GM12878 (cell line): ENCODE data around the gene MRPL44. TPM values are rescaled to one million over a fixed set of nuclear protein-coding genes. Genes with fewer than 3 reads are reported as not detected.

ENCODE experiments used
- ETV6 ChIP-seq, 2 experiments: fragments of 450-650 bp in 1 of 2; IDR thresholded peaks in 1 of 2; conservative IDR thresholded peaks in 1 of 2; 2 replicates each; pipeline ENCODE4 v1.6.1; 2014; ENCODE audit warnings: antibody characterized with exemption in 1 of 2, borderline replicate concordance in 1 of 2, low read depth in 1 of 2, mild to moderate bottlenecking in 1 of 2, moderate library complexity in 1 of 2
- KLF5 ChIP-seq: fragments of 450-650 bp; IDR thresholded peaks from 2 replicates; pipeline ENCODE4 v1.6.1; 2014; ENCODE audit warnings: mild to moderate bottlenecking; ENCODE audit not compliant: partially characterized antibody
- MEF2B ChIP-seq: fragments of 450-650 bp; IDR thresholded peaks from 2 replicates; pipeline ENCODE4 v1.6.1; 2018; ENCODE audit warnings: mild to moderate bottlenecking, moderate library complexity; ENCODE audit not compliant: partially characterized antibody, poor library complexity, severe bottlenecking
- MYB ChIP-seq: fragments of 150-350 bp; IDR thresholded peaks from 2 replicates; pipeline ENCODE4 v1.6.1; 2014; ENCODE audit warnings: mild to moderate bottlenecking, low read depth, low read length, borderline replicate concordance
- NFYA ChIP-seq: IDR thresholded peaks from 2 replicates; pipeline ENCODE4 v1.6.1; 2011; ENCODE audit warnings: low read depth, mild to moderate bottlenecking, low read length, improper control_type of control experiment, borderline replicate concordance
- RBBP5 ChIP-seq: fragments of 200-600 bp; sonication (generic); conservative IDR thresholded peaks from 2 replicates; pipeline ENCODE4 v1.6.1; 2016
- RFX5 ChIP-seq: IDR thresholded peaks from 2 replicates; pipeline ENCODE4 v1.6.1; 2011; ENCODE audit warnings: low read depth, low read length, improper control_type of control experiment
- SMAD5 ChIP-seq: IDR thresholded peaks from 2 replicates; pipeline ENCODE4 v1.6.1; 2016; ENCODE audit warnings: antibody characterized with exemption, low read depth
- SREBF1 ChIP-seq: IDR thresholded peaks from 2 replicates; pipeline ENCODE4 v1.6.1; 2012; ENCODE audit warnings: mild to moderate bottlenecking, low read length
- SUZ12 ChIP-seq: fragments of 200-600 bp; sonication (generic); IDR thresholded peaks from one replicate; pipeline ENCODE4 v1.6.1; 2018; ENCODE audit warnings: antibody characterized with exemption, mild to moderate bottlenecking; ENCODE audit not compliant: unreplicated experiment
- TARDBP ChIP-seq: IDR thresholded peaks from 2 replicates; pipeline ENCODE4 v1.6.1; 2016; ENCODE audit warnings: borderline replicate concordance
- TBL1XR1 ChIP-seq: IDR thresholded peaks from 2 replicates; pipeline ENCODE4 v1.6.1; 2012; ENCODE audit warnings: low read depth, low read length, improper control_type of control experiment
- ZNF217 ChIP-seq: fragments of 450-650 bp; IDR thresholded peaks from 2 replicates; pipeline ENCODE4 v1.6.1; 2017; ENCODE audit warnings: antibody characterized with exemption, mild to moderate bottlenecking
- polyA plus RNA-seq, 11 experiments: library from polyadenylated mRNA; depleted of rRNA in 4 of 11; unstranded in 6 of 11; stranded (reverse) in 5 of 11; fragments of >200 nt; fragmentation: Nextera tagmentation in 4 of 11; fragmentation: Illumina TruSeq in 1 of 11; extraction: Ambion mirVana in 4 of 11; extraction: Trizol in 1 of 11; gene quantifications; 1 replicate in 1 of 11; 2 replicates in 10 of 11; pipeline versions ENCODE4 v1.2.1 to v1.2.3, GENCODE V29; 2011 to 2016; ENCODE audit warnings: inconsistent platforms in 2 of 11, missing spikeins in 2 of 11, low read depth in 1 of 11
- total RNA-seq, 4 experiments: library from RNA; depleted of rRNA in 3 of 4; stranded (reverse); fragments of >200 nt in 3 of 4; fragmentation: Illumina TruSeq in 1 of 4; extraction: Trizol in 1 of 4; gene quantifications; 2 replicates each; pipeline versions ENCODE4 v1.2.1 to v1.2.3, GENCODE V29; 2013 to 2021
- TF ChIP-seq, protein P1 (sequence below): fragments of 450-650 bp; IDR thresholded peaks from 2 replicates; pipeline ENCODE4 v1.6.1; 2017; ENCODE audit warnings: mild to moderate bottlenecking
- TF ChIP-seq, protein P2 (sequence below): fragments of 450-650 bp; IDR thresholded peaks from 2 replicates; pipeline ENCODE4 v1.6.1; 2017; ENCODE audit warnings: antibody characterized with exemption, mild to moderate bottlenecking, moderate library complexity
- TF ChIP-seq, protein P3 (sequence below): IDR thresholded peaks from 2 replicates; pipeline ENCODE4 v1.6.1; 2011; ENCODE audit warnings: low read depth, mild to moderate bottlenecking, low read length, moderate library complexity, borderline replicate concordance; ENCODE audit errors: extremely low read depth
- TF ChIP-seq, protein P4 (sequence below): fragments of 150-350 bp; IDR thresholded peaks from 2 replicates; pipeline ENCODE4 v1.6.1; 2014; ENCODE audit warnings: mild to moderate bottlenecking, low read depth, low read length
- TF ChIP-seq, protein P5 (sequence below): fragments of 450-650 bp; IDR thresholded peaks from 2 replicates; pipeline ENCODE4 v1.6.1; 2018; ENCODE audit warnings: borderline replicate concordance, mild to moderate bottlenecking; ENCODE audit not compliant: partially characterized antibody

Gene MRPL44
- total and polyA plus RNA-seq, 10 of the 15 experiments (the other 5 are each of a cell fraction or from before 2014, with no cell fraction given), result 18.3 to 44.3 (median 37.5) TPM

DNA sequence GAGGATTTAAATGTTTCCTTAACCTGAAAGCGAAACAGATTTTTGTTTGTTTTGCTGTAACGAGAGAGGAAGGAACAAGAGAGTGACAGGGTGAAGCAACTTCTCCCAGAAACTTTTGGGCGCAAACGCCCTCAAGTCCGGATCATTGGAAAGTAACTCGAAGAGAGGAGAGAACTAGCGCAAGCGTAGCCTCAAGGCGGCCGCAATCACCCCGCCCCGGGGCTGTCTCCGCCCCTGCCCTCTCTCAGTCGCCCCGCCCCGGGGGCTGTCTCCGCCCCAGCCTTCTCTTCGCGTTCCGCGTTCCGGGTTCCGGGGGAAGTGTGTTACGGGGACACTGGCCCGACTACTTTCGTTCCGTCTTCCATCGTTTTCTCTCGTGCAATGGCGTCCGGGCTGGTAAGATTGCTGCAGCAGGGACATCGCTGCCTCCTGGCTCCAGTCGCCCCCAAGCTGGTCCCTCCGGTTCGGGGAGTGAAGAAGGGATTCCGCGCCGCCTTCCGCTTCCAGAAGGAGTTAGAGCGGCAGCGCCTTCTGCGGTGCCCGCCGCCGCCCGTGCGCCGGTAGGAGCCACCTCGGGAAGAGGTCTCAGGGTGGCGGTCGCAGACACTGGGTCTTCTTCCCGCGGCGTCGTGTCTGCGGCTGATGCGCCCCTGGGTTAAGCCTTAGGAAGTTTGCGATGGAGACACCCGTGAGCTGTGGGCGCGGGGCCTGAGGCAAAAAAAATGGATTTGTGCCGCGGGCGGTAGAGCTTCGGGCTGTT lies at the start of gene MRPL44 (continued):
- TF ChIP-seq, protein P1, sequence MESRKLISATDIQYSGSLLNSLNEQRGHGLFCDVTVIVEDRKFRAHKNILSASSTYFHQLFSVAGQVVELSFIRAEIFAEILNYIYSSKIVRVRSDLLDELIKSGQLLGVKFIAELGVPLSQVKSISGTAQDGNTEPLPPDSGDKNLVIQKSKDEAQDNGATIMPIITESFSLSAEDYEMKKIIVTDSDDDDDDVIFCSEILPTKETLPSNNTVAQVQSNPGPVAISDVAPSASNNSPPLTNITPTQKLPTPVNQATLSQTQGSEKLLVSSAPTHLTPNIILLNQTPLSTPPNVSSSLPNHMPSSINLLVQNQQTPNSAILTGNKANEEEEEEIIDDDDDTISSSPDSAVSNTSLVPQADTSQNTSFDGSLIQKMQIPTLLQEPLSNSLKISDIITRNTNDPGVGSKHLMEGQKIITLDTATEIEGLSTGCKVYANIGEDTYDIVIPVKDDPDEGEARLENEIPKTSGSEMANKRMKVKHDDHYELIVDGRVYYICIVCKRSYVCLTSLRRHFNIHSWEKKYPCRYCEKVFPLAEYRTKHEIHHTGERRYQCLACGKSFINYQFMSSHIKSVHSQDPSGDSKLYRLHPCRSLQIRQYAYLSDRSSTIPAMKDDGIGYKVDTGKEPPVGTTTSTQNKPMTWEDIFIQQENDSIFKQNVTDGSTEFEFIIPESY, result peak; percentile 52; the same call in 1 of the 2 replicates
- no peak for TF ChIP-seq MYB
- TF ChIP-seq TARDBP, result peak; percentile 90
- peak; percentile 90 for TF ChIP-seq KLF5
- peak; percentile 87; the same call in 1 of the 2 replicates for TF ChIP-seq TBL1XR1
- no peak for TF ChIP-seq RFX5
- no peak for TF ChIP-seq MEF2B
- peak; percentile 90 for TF ChIP-seq RBBP5
- peak; percentile 88 for TF ChIP-seq SMAD5
- TF ChIP-seq, protein P2, sequence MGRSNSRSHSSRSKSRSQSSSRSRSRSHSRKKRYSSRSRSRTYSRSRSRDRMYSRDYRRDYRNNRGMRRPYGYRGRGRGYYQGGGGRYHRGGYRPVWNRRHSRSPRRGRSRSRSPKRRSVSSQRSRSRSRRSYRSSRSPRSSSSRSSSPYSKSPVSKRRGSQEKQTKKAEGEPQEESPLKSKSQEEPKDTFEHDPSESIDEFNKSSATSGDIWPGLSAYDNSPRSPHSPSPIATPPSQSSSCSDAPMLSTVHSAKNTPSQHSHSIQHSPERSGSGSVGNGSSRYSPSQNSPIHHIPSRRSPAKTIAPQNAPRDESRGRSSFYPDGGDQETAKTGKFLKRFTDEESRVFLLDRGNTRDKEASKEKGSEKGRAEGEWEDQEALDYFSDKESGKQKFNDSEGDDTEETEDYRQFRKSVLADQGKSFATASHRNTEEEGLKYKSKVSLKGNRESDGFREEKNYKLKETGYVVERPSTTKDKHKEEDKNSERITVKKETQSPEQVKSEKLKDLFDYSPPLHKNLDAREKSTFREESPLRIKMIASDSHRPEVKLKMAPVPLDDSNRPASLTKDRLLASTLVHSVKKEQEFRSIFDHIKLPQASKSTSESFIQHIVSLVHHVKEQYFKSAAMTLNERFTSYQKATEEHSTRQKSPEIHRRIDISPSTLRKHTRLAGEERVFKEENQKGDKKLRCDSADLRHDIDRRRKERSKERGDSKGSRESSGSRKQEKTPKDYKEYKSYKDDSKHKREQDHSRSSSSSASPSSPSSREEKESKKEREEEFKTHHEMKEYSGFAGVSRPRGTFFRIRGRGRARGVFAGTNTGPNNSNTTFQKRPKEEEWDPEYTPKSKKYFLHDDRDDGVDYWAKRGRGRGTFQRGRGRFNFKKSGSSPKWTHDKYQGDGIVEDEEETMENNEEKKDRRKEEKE, result no peak
- peak in 1 of 2 experiments; percentile 57; a peak in 1 of 4 replicates for TF ChIP-seq ETV6 (conservative IDR thresholded peaks at IDR 0.05 in 1 of 2, IDR thresholded peaks at IDR 0.05 in 1 of 2; ENCODE audit: borderline replicate concordance in 1 of 2, low read depth in 1 of 2)
- TF ChIP-seq, protein P3, sequence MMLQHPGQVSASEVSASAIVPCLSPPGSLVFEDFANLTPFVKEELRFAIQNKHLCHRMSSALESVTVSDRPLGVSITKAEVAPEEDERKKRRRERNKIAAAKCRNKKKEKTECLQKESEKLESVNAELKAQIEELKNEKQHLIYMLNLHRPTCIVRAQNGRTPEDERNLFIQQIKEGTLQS, result no peak
- no peak for TF ChIP-seq NFYA
- no peak for TF ChIP-seq SUZ12
- TF ChIP-seq, protein P4, sequence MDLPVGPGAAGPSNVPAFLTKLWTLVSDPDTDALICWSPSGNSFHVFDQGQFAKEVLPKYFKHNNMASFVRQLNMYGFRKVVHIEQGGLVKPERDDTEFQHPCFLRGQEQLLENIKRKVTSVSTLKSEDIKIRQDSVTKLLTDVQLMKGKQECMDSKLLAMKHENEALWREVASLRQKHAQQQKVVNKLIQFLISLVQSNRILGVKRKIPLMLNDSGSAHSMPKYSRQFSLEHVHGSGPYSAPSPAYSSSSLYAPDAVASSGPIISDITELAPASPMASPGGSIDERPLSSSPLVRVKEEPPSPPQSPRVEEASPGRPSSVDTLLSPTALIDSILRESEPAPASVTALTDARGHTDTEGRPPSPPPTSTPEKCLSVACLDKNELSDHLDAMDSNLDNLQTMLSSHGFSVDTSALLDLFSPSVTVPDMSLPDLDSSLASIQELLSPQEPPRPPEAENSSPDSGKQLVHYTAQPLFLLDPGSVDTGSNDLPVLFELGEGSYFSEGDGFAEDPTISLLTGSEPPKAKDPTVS, result peak; percentile 80
- TF ChIP-seq ZNF217, result peak; percentile 50; the same call in 1 of the 2 replicates
- peak; percentile 73 for TF ChIP-seq SREBF1
- TF ChIP-seq, protein P5, sequence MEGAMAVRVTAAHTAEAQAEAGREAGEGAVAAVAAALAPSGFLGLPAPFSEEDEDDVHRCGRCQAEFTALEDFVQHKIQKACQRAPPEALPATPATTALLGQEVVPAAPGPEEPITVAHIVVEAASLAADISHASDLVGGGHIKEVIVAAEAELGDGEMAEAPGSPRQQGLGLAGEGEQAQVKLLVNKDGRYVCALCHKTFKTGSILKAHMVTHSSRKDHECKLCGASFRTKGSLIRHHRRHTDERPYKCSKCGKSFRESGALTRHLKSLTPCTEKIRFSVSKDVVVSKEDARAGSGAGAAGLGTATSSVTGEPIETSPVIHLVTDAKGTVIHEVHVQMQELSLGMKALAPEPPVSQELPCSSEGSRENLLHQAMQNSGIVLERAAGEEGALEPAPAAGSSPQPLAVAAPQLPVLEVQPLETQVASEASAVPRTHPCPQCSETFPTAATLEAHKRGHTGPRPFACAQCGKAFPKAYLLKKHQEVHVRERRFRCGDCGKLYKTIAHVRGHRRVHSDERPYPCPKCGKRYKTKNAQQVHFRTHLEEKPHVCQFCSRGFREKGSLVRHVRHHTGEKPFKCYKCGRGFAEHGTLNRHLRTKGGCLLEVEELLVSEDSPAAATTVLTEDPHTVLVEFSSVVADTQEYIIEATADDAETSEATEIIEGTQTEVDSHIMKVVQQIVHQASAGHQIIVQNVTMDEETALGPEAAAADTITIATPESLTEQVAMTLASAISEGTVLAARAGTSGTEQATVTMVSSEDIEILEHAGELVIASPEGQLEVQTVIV, result peak; percentile 92
